Measurements from ENCODE around the gene SMIM31. TPM values are rescaled to one million over a fixed set of nuclear protein-coding genes. Genes with fewer than 3 reads are reported as not detected.

The SMIM31 gene
- polyA plus RNA-seq, 1 donor (not counting 4 experiments of a cell fraction or from before 2014, with no cell fraction given), result not detected

- H3K9me3 ChIP-seq (ENCODE audit: control insufficient read depth, low read depth, low read length), result no peaks in the 10 kb centered on the region
- H3K4me2 ChIP-seq (ENCODE audit: control insufficient read depth, extremely low read depth, insufficient read depth, low read depth, low read length), result no peak overlapping the region
- H3K9ac ChIP-seq (ENCODE audit: control insufficient read depth, extremely low read depth, insufficient read depth, low read length), result no peak overlapping the region
- dilution Hi-C loops (cut with MboI; ENCODE audit: extremely low pct_ligation_motif_present, low sequenced_read_pairs), result no loop called here
- H3K36me3 ChIP-seq (ENCODE audit: control insufficient read depth in 2 of 2, extremely low read depth in 1 of 2, insufficient read depth in 2 of 2, low read length in 2 of 2), result no peaks in the 10 kb centered on the region
- DNase-seq (ENCODE audit: low read depth, low spot score), result no peak
- H2AFZ ChIP-seq (ENCODE audit: control insufficient read depth, low read length), result no peak overlapping the region
- H3K27me3 ChIP-seq (ENCODE audit: control insufficient read depth, extremely low read depth, insufficient read depth, low read length), result no peaks in the 10 kb centered on the region
- H3K4me3 ChIP-seq (ENCODE audit: control insufficient read depth in 2 of 3, extremely low read depth in 1 of 3, insufficient read depth in 2 of 3, low read depth in 1 of 3, low read length in 3 of 3), result no peak overlapping the region
- no peaks in the 10 kb centered on the region for H4K20me1 ChIP-seq (ENCODE audit: control insufficient read depth, extremely low read depth, insufficient read depth, low read length)
- no peaks in the 10 kb centered on the region for H3K4me1 ChIP-seq (ENCODE audit: control insufficient read depth, extremely low read depth, insufficient read depth, low read length)
- no peak for FAIRE-seq
- no peaks in the 10 kb centered on the region for H3K79me2 ChIP-seq (ENCODE audit: control insufficient read depth, insufficient read depth, low read length)
- no peaks in the 10 kb centered on the region for H3K9me1 ChIP-seq (ENCODE audit: control insufficient read depth, extremely low read depth, insufficient read depth, low read length)
- no peak overlapping the region for H3K27ac ChIP-seq (ENCODE audit: control insufficient read depth, insufficient read depth, low read length)
- TF ChIP-seq CTCF (optimal IDR thresholded peaks at IDR 0.05 in 1 of 3, IDR thresholded peaks at IDR 0.05 in 1 of 3, conservative IDR thresholded peaks at IDR 0.05 in 1 of 3; ENCODE audit: extremely low read depth in 1 of 3, insufficient read depth in 2 of 3, low read length in 3 of 3), result no peak
- TF ChIP-seq EZH2 (IDR thresholded peaks at IDR 0.05; ENCODE audit: low read length), result no peak
Measured at GRCh38 chr4:164846566-164846965, 92.6 kb downstream of the SMIM31 start.

- no peaks in the 10 kb centered on the region for H3K79me2 ChIP-seq (ENCODE audit: control insufficient read depth, insufficient read depth, low read length)
Measured at GRCh38 chr4:164847016-164847415, 93.1 kb downstream of the SMIM31 start.

More at GRCh38 chr4:164847016-164847415, 93.1 kb downstream of the SMIM31 start:
- Histone ChIP-seq H3K9me1 (ENCODE audit: control insufficient read depth, extremely low read depth, insufficient read depth, low read length) (no peaks in the 10 kb centered on the region), H2AFZ (ENCODE audit: control insufficient read depth, low read length) (no peak overlapping the region), H3K4me2 (ENCODE audit: control insufficient read depth, extremely low read depth, insufficient read depth, low read depth, low read length) (no peak overlapping the region), H3K4me1 (ENCODE audit: control insufficient read depth, extremely low read depth, insufficient read depth, low read length) (no peaks in the 10 kb centered on the region), H3K4me3 (ENCODE audit: control insufficient read depth in 2 of 3, extremely low read depth in 1 of 3, insufficient read depth in 2 of 3, low read depth in 1 of 3, low read length in 3 of 3) (no peak overlapping the region), H3K27ac (ENCODE audit: control insufficient read depth, insufficient read depth, low read length) (no peak overlapping the region), H4K20me1 (ENCODE audit: control insufficient read depth, extremely low read depth, insufficient read depth, low read length) (no peaks in the 10 kb centered on the region), H3K27me3 (ENCODE audit: control insufficient read depth, extremely low read depth, insufficient read depth, low read length) (no peaks in the 10 kb centered on the region), H3K9ac (ENCODE audit: control insufficient read depth, extremely low read depth, insufficient read depth, low read length) (no peak overlapping the region), H3K9me3 (ENCODE audit: control insufficient read depth, low read depth, low read length) (no peaks in the 10 kb centered on the region), H3K36me3 (ENCODE audit: control insufficient read depth in 2 of 2, extremely low read depth in 1 of 2, insufficient read depth in 2 of 2, low read length in 2 of 2) (no peaks in the 10 kb centered on the region)
- dilution Hi-C loops (cut with MboI; ENCODE audit: extremely low pct_ligation_motif_present, low sequenced_read_pairs), result no loop called here
- FAIRE-seq (no peak), DNase-seq (ENCODE audit: low read depth, low spot score) (no peak)
- TF ChIP-seq EZH2 (IDR thresholded peaks at IDR 0.05; ENCODE audit: low read length) (no peak), CTCF (optimal IDR thresholded peaks at IDR 0.05 in 1 of 3, IDR thresholded peaks at IDR 0.05 in 1 of 3, conservative IDR thresholded peaks at IDR 0.05 in 1 of 3; ENCODE audit: extremely low read depth in 1 of 3, insufficient read depth in 2 of 3, low read length in 3 of 3) (no peak)

All from keratinocyte (primary cell).